Midbrain (tissue), 1 donor: ENCODE measurements around the gene KRT31.
"Not testable (repeated sequence)": the region's sequence is repeated elsewhere in the genome, so short reads cannot be mapped to it uniquely, and the experiment has no call there.

Experiments used
- DNase-seq: peaks from one replicate; lab custom pipeline; 2025; lab: John Stamatoyannopoulos, UW

The KRT31 gene

DNA sequence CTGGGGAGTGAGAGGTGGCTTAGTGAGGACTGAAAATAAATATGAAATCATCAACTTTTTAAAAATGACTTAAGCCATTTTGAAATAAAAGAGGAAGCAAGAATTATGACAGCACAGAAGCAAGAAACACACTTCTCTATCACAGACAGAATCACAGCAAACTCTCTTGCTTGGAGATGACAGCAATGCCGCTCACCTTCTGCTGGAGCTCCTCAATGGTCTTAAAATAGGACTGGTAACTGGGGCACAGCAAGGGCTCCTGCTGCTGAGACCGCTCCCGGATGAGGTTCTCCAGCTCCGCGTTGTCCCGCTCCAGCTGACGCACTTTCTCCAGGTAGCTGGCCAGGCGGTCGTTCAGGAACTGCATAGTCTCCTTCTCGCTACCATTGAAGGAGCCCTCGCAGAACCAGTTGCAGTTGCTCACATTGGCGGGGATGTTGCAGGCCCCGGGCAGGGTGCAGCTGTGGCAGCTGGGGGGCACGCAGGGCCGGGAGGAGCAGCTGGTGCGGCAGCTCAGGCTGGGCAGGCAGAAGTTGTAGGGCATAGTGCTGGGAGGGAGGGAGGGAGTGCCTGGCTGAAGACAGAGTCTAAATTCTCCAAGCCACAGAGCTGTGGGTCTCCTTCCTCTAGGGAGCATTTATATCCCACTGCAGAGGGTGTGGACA lies at the start of gene KRT31:
Gene KRT31, minus strand, starts transcription at position 613 of the 665 bp plus-strand sequence. Its CDS starts 69 bp downstream, at position 544.
- no peak for DNase-seq

GRCh38 chr17:41446806-41447205 lies 49.4 kb upstream of the KRT31 start:
- DNase-seq: no peak

DNA sequence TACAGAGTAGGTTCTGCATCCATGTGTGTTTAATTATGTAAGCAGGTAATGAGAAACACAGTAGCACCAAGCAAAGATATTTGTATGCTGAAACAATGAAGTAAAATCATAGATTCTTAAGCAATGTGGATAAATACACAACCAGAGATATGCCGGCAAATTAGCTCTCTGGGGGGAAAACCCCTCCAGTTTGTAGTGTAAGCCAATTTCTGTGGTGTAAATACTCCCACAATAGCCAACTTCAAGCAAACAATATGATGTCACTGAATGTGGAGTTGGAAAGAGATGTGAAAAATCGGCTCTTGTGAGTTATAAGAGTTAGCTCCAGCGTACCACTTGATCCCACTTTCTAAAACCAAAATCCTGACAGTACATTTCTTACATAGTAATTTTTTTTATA lies 47.2 kb upstream of the KRT31 start:
- no peak for DNase-seq

DNA sequence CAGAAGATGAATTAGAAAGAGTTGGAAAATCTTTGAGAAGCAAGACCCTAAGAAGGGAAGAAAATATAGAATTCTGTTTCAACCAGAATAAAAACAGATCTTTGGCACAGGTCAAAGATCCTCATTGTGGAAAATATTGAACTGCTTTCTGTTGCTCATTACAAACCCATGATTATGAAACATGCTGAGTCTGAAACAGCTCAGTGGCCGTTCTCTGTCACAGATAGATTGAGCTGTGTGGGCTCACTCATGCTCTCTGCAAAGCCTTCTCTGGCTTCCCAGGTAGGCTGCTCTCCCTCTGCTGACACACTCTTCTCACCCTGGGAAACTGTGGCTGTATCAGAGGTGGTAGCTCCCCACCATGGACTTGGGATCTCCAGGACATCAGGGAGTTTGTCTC lies 46.8 kb upstream of the KRT31 start:
- DNase-seq: no peak

- DNase-seq: no peak
These were observed 45.3 kb upstream of the KRT31 start for GRCh38 chr17:41442739-41443138.

DNA sequence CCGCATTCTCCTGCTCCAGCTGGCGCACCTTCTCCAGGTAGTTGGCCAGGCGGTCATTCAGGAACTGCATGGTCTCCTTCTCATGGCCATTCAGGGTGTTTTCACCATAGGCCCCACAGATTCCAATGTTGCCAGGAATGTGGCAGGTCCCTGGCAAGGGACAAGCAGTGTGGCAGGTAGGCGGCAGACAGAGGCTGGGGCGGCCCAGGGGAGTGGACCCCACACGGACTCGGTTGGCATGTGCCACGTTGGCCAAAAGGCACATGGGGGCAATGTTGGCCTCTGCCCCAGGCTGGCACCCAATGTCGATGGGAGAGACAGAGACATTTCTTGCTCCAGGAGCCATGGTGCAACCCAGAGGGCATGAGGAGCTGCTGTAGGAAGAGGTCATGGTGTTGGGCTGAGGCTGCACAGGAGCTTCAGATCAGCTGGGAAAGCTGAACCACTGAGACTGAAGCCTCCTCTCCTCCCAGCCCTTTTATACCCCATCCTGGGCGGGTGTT lies 43.2 kb upstream of the KRT31 start, which contains the start of gene KRT38:
Gene KRT38, minus strand, starts transcription at position 453 of the 503 bp plus-strand sequence. Its CDS starts 62 bp downstream, at position 391.
- DNase-seq: no peak

DNA sequence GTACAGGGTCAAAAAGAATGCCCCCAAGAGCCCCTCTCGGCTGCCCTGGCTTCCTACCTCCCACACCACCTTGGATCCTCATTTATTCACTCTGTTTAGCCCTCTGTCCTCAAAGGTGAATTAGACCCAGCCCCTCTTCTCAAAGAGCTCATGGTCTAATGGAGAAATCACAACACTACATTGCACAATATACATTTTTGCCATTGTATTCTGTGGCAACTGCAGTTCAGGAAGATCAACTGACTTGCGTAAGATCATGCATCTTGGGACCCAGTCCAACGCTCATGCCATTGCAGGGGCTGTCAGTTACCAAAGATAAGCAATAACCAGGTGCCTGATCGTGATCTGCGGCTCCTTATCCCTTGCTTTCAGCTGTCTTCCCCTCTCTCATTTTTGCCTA lies 42.0 kb upstream of the KRT31 start:
- DNase-seq: no peak

DNA sequence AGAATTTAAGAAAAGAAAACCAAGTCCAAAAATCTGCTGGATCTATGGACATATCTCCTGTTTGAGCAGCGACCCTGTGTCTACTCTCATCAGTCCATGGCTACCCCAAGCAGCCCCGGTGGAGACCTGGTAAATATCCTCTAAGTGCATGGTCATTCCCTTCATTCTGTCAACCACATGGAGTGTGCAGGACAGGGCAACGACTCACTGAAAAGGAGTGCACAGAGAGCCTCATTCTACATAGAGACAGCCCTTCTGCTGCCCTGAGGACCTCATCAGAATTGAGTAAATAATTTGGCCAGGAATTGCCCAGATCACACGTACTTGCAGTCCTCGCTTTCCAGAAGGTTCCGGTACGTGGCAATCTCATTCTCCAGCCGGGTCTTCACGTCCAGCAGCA lies 40.4 kb upstream of the KRT31 start:
- DNase-seq: no peak

- DNase-seq: no peak
These were observed 39.8 kb upstream of the KRT31 start for GRCh38 chr17:41437254-41437653.

- no peak for DNase-seq
These were observed 37.0 kb upstream of the KRT31 start for GRCh38 chr17:41434415-41434814.

- no peak for DNase-seq
These were observed 36.6 kb upstream of the KRT31 start for GRCh38 chr17:41434005-41434404.

DNA sequence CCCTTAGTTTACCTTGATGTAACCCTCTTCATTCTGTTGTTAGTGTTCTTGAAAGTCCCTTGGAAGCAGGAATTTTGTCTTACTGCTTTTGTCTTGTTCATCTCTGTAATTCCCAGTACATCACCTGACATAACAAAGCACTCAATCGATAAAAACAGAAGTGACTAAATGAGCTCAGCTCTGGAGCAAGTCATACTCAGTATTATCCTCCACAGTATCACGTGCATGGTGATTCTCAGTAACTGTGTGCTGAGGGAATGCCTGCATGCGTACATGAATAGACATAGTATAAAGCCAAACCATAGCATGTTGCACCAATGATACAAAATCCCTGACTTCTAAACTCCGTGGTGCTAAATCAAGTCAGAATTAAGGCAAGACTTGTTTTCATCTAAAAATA lies 36.2 kb upstream of the KRT31 start:
- DNase-seq: no peak

DNA sequence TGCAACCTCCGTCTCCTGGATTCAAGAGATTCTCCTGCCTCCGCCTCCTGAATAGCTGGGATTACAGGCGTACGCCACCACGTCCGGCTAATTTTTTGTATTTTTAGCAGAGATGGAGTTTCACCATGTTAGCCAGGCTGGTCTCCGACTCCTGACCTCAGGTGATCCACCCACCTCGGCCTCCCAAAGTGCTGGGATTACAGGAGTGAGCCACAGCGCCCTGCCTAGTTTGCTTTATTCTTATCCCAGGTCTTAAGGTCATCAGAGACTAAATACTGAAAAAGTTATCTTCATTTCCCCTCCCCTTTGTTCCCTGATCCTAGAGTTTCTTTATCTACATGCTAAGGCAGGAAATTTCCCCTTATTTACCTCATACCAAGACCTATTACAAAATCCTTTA lies 33.0 kb upstream of the KRT31 start:
- DNase-seq: not testable (repeated sequence)

- DNase-seq: no peak
These were observed 32.3 kb upstream of the KRT31 start for GRCh38 chr17:41429667-41430066.

GRCh38 chr17:41428591-41429291 lies 31.3 kb upstream of the KRT31 start:
- no peak for DNase-seq

- no peak for DNase-seq
These were observed 26.8 kb upstream of the KRT31 start, which contains the start of gene KRT37 for GRCh38 chr17:41424111-41424635. Gene KRT37, minus strand, starts transcription at chr17:41424585. Its CDS starts 62 bp downstream, at chr17:41424523.

DNA sequence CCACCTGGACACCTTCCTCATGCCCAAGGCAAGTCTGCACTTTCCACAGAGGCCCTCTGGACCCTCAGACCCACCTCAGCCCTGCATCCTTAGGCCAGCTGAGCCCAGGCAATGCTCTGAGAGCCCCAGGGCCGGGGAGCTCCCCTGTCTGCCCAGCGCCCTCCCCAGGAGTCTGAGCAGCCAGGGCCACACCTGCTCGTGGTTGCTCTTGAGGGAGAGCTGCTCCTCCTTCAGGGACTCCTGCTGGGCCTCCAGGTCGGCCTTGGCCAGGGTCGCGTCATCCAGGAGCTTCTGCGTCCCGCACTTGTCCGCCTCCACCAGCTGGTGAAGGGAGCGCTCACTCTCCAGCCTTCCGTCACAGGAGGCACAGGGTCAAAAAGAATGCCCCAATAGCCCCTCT lies 25.2 kb upstream of the KRT31 start:
- DNase-seq: not testable (repeated sequence)

- DNase-seq: no peak
These were observed 24.2 kb upstream of the KRT31 start for GRCh38 chr17:41421617-41422016.

DNA sequence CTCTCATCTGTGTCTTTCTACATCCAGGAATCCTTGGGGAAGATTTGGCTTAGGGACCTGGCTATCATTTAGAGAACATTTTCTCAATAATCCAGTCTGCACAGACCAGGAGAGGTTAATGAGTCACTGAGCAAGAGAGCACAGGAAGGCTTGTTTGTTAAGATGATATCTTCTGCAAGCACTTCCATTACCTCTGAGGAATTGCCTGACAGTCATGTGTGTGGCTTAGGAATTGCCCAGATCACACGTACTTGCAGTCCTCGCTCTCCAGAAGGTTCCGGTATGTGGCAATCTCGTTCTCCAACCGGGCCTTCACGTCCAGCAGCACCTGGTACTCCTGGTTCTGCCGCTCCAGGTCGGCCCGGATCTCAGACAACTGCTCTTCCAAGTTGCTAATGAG lies 23.7 kb upstream of the KRT31 start:
- DNase-seq: no peak

GRCh38 chr17:41420134-41420533 lies 22.7 kb upstream of the KRT31 start:
- no peak for DNase-seq

DNA sequence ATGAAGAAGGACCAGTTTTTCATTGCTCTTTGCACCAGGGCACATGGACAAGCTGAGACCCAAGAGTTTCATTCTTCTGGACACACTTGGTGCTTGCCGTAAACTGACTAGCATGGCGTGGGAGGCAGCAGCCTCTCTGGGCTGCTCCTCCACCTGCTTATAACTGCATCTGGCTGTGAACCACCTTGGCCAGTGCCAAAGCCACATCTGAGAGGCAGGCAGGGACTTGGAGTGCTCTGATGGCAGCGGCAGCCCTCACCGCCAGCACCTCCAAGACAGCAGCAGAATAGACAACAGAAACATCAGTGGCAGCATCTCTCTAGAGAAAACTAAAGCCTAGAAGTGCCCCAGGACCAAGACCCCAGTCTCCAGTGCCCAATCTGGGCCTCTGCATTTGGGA lies 22.3 kb upstream of the KRT31 start:
- DNase-seq: no peak

DNA sequence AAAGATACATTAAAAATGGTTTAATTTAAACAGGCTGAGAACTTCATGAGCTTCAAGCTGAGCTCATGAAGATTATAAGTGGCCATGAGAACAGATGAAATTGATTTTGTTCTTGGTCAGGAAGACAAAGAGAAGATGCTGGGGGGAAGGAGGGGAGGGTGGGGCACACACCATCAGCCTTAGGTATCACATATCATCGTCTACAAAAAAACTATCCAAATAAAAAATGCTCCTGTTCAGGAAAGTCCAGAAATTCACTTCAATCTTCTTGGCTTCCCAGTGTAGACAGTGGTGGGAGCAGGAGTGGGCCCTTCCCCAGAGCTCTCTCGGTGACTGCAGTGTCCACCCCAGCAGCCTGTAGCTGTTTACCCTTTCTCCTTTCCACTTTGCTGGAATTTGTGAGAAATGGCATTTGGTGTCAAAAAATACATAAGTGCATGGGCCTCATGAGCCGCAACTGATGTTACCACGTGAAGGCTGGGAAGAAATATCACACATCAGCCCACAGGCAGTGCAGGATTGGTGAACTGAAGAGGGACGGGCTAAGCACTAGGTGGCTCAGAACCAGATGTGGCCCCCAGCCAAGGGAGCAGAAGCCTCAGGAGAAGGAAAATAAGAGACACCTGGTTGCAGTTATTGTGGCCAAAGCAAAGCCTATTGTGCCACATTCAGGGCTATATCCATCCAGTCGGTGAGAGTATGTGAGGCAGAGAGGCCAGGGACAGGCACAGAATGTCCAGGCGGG lies 20.9 kb upstream of the KRT31 start:
- DNase-seq: no peak
